ENCODE results near the gene SWAP70. TPM values are rescaled to one million over a fixed set of nuclear protein-coding genes. Genes with fewer than 3 reads are reported as not detected.
A peak's percentile ranks its signal among the peaks of the same experiment; 100 is the strongest.

SWAP70 gene
- total and polyA plus RNA-seq, 2 of the 13 experiments (the other 11 are each of a cell fraction or from before 2014, with no cell fraction given): 4.6 to 8.7 TPM

GRCh38 chr11:9700105-9700801 lies 36.4 kb downstream of the SWAP70 start:
- intact Hi-C loops (cut with micrococcal nuclease; ENCODE audit: unreplicated experiment): no loop called here
- Histone ChIP-seq H3K79me2 (ENCODE audit: insufficient read depth, low read length) (no peaks in the 10 kb centered on the region), H3K9me3 (ENCODE audit: low read length) (no peaks in the 10 kb centered on the region), H2AFZ (ENCODE audit: low read length) (no peak overlapping the region), H3K27me3 (ENCODE audit: control insufficient read depth in 1 of 2, insufficient read depth in 2 of 2, low read length in 2 of 2) (no peaks in the 10 kb centered on the region), H4K20me1 (ENCODE audit: insufficient read depth, low read length) (no peaks in the 10 kb centered on the region), H3K4me3 (replicated peaks in 1 of 3; ENCODE audit: insufficient read depth in 1 of 3, low read depth in 2 of 3, low read length in 3 of 3) (no peak overlapping the region), H3K4me2 (ENCODE audit: low read depth, low read length) (no peak overlapping the region), H3K36me3 (replicated peaks in 1 of 2; ENCODE audit: control insufficient read depth in 1 of 2, insufficient read depth in 2 of 2, low read length in 2 of 2) (peaks cover 1 to 8% of the 10 kb centered on the region in 2 experiments; a peak in 2 of 5 replicates), H3K9ac (ENCODE audit: insufficient read depth, low read depth, low read length) (no peak overlapping the region), H3K4me1 (ENCODE audit: insufficient read depth, low read length) (peaks cover 6% of the 10 kb centered on the region), H3K27ac (ENCODE audit: extremely low read length, insufficient read depth, low read length) (no peak overlapping the region)
- in situ Hi-C loops (cut with HindIII; ENCODE audit: extremely low pct_ligation_motif_present, low pct_unique_long_range_greater_than_20kb): no loop called here
- ATAC-seq (no peak), DNase-seq (ENCODE audit: low spot score) (no peak), FAIRE-seq (no peak)
- no peak for TF ChIP-seq ZNF75D (CRISPR knock-in tag; IDR thresholded peaks at IDR 0.05; ENCODE audit: borderline replicate concordance)
- no peak for TF ChIP-seq ZNF614 (CRISPR knock-in tag; IDR thresholded peaks at IDR 0.05; ENCODE audit: borderline replicate concordance)
- no peak for TF ChIP-seq SMARCC2 (IDR thresholded peaks at IDR 0.05)
- BruUV-seq (replicated peaks): no TSS peak
- 96% methylated on average over 2 of the region's 2 CpGs for WGBS (ENCODE audit: low lambda C conversion rate)
- ChIA-PET POLR2A (no interaction called here), CTCF (ENCODE audit: low intra/inter-chr PET ratio, low total read pairs) (no interaction called here)

DNA sequence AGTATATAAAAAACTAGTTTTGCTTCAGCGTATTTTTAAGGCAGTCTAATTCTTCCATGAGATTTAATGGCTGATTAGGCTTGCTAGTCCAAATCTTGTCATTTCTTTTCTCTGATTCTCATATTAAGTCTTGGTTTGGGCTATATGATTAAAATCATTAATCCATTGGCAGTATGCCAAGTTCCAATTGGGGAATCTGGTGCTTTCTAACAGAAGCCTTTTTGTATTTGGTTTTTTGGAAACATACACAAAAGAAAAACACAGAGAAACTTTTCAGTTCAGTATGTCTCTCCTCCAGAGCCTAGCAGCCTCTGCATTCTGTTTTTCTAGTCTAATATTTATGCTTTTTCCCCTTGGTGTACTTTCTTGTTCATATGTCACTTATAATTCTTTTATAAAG lies 37.9 kb downstream of the SWAP70 start:
- POLR2A ChIA-PET: no interaction called here
- no peaks in the 10 kb centered on the region for H3K27me3 ChIP-seq (ENCODE audit: control insufficient read depth in 1 of 2, insufficient read depth in 2 of 2, low read length in 2 of 2)
- in situ Hi-C loops (cut with HindIII; ENCODE audit: extremely low pct_ligation_motif_present, low pct_unique_long_range_greater_than_20kb): no loop called here
- no peak overlapping the region for H2AFZ ChIP-seq (ENCODE audit: low read length)
- H3K4me1 ChIP-seq (ENCODE audit: insufficient read depth, low read length): peaks cover 6% of the 10 kb centered on the region
- DNase-seq (ENCODE audit: low spot score): no peak
- no peak for FAIRE-seq
- TF ChIP-seq ZNF331 (CRISPR knock-in tag; IDR thresholded peaks at IDR 0.05) (no peak), LCORL (IDR thresholded peaks at IDR 0.05) (0 out of 2 replicates have a peak, but pooled peaks have one; percentile 36), LCORL (CRISPR knock-in tag; IDR thresholded peaks at IDR 0.05) (no peak)
- ATAC-seq: no peak
- H3K79me2 ChIP-seq (ENCODE audit: insufficient read depth, low read length): no peaks in the 10 kb centered on the region
- no peak overlapping the region for H3K4me2 ChIP-seq (ENCODE audit: low read depth, low read length)
- H3K27ac ChIP-seq (ENCODE audit: extremely low read length, insufficient read depth, low read length): no peak overlapping the region
- no peaks in the 10 kb centered on the region for H4K20me1 ChIP-seq (ENCODE audit: insufficient read depth, low read length)
- no peak overlapping the region for H3K9ac ChIP-seq (ENCODE audit: insufficient read depth, low read depth, low read length)
- no peak overlapping the region for H3K4me3 ChIP-seq (replicated peaks in 1 of 3; ENCODE audit: insufficient read depth in 1 of 3, low read depth in 2 of 3, low read length in 3 of 3)
- CTCF ChIA-PET (ENCODE audit: low intra/inter-chr PET ratio, low total read pairs): no interaction called here
- H3K9me3 ChIP-seq (ENCODE audit: low read length): no peaks in the 10 kb centered on the region
- BruUV-seq (replicated peaks): no TSS peak
- 0% methylated on average over 1 of the region's 1 CpG for WGBS (ENCODE audit: low lambda C conversion rate)
- 0 out of 5 replicates have a peak, but pooled peaks cover 0 to 1% of the 10 kb centered on the region in 2 experiments for H3K36me3 ChIP-seq (replicated peaks in 1 of 2; ENCODE audit: control insufficient read depth in 1 of 2, insufficient read depth in 2 of 2, low read length in 2 of 2)
- intact Hi-C loops (cut with micrococcal nuclease; ENCODE audit: unreplicated experiment): no loop called here
